HepG2 (cell line): ENCODE data around the gene C1S. TPM values are rescaled to one million over a fixed set of nuclear protein-coding genes. Genes with fewer than 3 reads are reported as not detected.

ENCODE experiments used
- BORCS8-MEF2B ChIP-seq: sonication (generic); formaldehyde crosslinking; IDR thresholded peaks from 2 replicates; pipeline ENCODE4 v1.8.0; 2022; ENCODE audit warnings: mild to moderate bottlenecking, missing genetic modification reagents
- EED ChIP-seq: sonication (generic); formaldehyde crosslinking; IDR thresholded peaks from 2 replicates; pipeline ENCODE4 v1.5.0; 2020; ENCODE audit warnings: mild to moderate bottlenecking, missing genetic modification reagents
- ETS1 ChIP-seq: sonication (generic); formaldehyde crosslinking; IDR thresholded peaks from 2 replicates; pipeline ENCODE4 v1.4.0; 2020; ENCODE audit warnings: missing genetic modification reagents
- FOSL2 ChIP-seq: sonication (generic); formaldehyde crosslinking; IDR thresholded peaks from 2 replicates; pipeline ENCODE4 v1.4.0; 2020; ENCODE audit warnings: missing genetic modification reagents
- GRHL1 ChIP-seq: sonication (generic); formaldehyde crosslinking; conservative IDR thresholded peaks from 2 replicates; pipeline ENCODE4 v1.8.0; 2022; ENCODE audit warnings: missing genetic modification reagents
- HMG20B ChIP-seq: conservative IDR thresholded peaks from 2 replicates; pipeline ENCODE4 v1.6.1; 2016; ENCODE audit warnings: missing genetic modification reagents, missing compliant biosample characterization
- KDM4B ChIP-seq: sonication (generic); formaldehyde crosslinking; IDR thresholded peaks from 2 replicates; pipeline ENCODE4 v1.4.0; 2020; ENCODE audit warnings: missing genetic modification reagents
- NFKB2 ChIP-seq: sonication (generic); formaldehyde crosslinking; IDR thresholded peaks from 2 replicates; pipeline ENCODE4 v1.4.0; 2020; ENCODE audit warnings: missing genetic modification reagents, borderline replicate concordance
- PHB2 ChIP-seq: fragments of 450-650 bp; IDR thresholded peaks from 2 replicates; pipeline ENCODE4 v1.6.1; 2018; ENCODE audit not compliant: partially characterized antibody
- RORA ChIP-seq: sonication (generic); formaldehyde crosslinking; IDR thresholded peaks from 2 replicates; pipeline ENCODE4 v1.5.0; 2020; ENCODE audit warnings: mild to moderate bottlenecking, missing genetic modification reagents, moderate library complexity
- SMARCE1 ChIP-seq: fragments of 450-650 bp; IDR thresholded peaks from 2 replicates; pipeline ENCODE4 v1.6.1; 2017; ENCODE audit warnings: borderline replicate concordance
- ZNF430 ChIP-seq: sonication (generic); formaldehyde crosslinking; IDR thresholded peaks from 2 replicates; pipeline ENCODE4 v1.9.0; 2021; ENCODE audit warnings: mild to moderate bottlenecking, missing genetic modification reagents
- ZNF496 ChIP-seq: sonication (generic); formaldehyde crosslinking; IDR thresholded peaks from 2 replicates; pipeline ENCODE4 v1.8.1; 2023; ENCODE audit warnings: mild to moderate bottlenecking, moderate library complexity, missing genetic modification reagents; ENCODE audit not compliant: insufficient replicate concordance
- ZNF546 ChIP-seq: sonication (generic); formaldehyde crosslinking; conservative IDR thresholded peaks from 2 replicates; pipeline ENCODE4 v1.8.1; 2023; ENCODE audit warnings: mild to moderate bottlenecking, missing genetic modification reagents
- polyA plus RNA-seq, 8 experiments: library from polyadenylated mRNA; depleted of rRNA in 3 of 8; stranded (reverse) in 7 of 8; unstranded in 1 of 8; fragments of >200 nt; fragmentation: Illumina TruSeq in 4 of 8; extraction: Trizol in 4 of 8; gene quantifications; 2 replicates each; pipeline versions ENCODE4 v1.2.1 to v1.2.3, GENCODE V29; 2011 to 2016; ENCODE audit warnings: low read depth in 4 of 8, missing spikeins in 1 of 8, mixed read lengths in 1 of 8; ENCODE audit not compliant: insufficient read depth in 1 of 8
- total RNA-seq, 5 experiments: library from RNA; depleted of rRNA; stranded (reverse); fragments of >200 nt; fragmentation: Illumina TruSeq; extraction: Trizol; gene quantifications; 2 replicates each; pipeline ENCODE4 v1.2.3, GENCODE V29; 2016; ENCODE audit warnings: low read depth in 1 of 5

C1S gene
- total and polyA plus RNA-seq, 2 of the 13 experiments (the other 11 are each of a cell fraction or from before 2014, with no cell fraction given): 14.5 to 18.2 TPM

GRCh38 chr12:7018350-7019042 is 42.0 kb upstream of the C1S start, which contains the start of gene LPCAT3 (continued):
- TF ChIP-seq NFKB2 (CRISPR knock-in tag) (peak; percentile 17; the same call in 1 of the 2 replicates), ZNF496 (CRISPR knock-in tag) (no peak), BORCS8-MEF2B (CRISPR knock-in tag) (no peak), EED (CRISPR knock-in tag) (no peak), HMG20B (CRISPR knock-in tag) (peak; percentile 54), ETS1 (CRISPR knock-in tag) (no peak), FOSL2 (CRISPR knock-in tag) (no peak), ZNF546 (CRISPR knock-in tag) (peak; percentile 85), ZNF430 (no peak), PHB2 (no peak), SMARCE1 (no peak), KDM4B (CRISPR knock-in tag) (0 out of 2 replicates have a peak, but pooled peaks have one; percentile 33), RORA (CRISPR knock-in tag) (no peak), GRHL1 (CRISPR knock-in tag) (no peak)
- TF ChIP-seq, all 625 proteins: peak for 236
